Measurements from ENCODE around the gene IKBKG. TPM values are rescaled to one million over a fixed set of nuclear protein-coding genes. Genes with fewer than 3 reads are reported as not detected.

IKBKG gene
- total and polyA plus RNA-seq, 7 donors: 11.3 to 28.8 (median 18.1) TPM

GRCh38 chrX:154505734-154506133, 41.7 kb upstream of the IKBKG start:
- Histone ChIP-seq H3K9me3 (no peaks in the 10 kb centered on the region), H3K27ac (no peak overlapping the region), H3K36me3 (ENCODE audit: insufficient read depth in 1 of 2, low read depth in 1 of 2) (peaks cover 0 to 27% of the 10 kb centered on the region in 2 donors), H3K4me3 (no peak overlapping the region), H3K27me3 (ENCODE audit: insufficient read depth in 3 of 3, low read length in 2 of 3) (no peaks in the 10 kb centered on the region), H3K4me1 (no peaks in the 10 kb centered on the region)
- intact Hi-C loops (cut with DNase I): no loop called here
- DNase-seq (no peak), ATAC-seq (no peak)
- WGBS, 3 donors: 75 to 86% (median 84%) methylated on average over 12 of the region's 12 CpGs
- TF ChIP-seq, protein P1, sequence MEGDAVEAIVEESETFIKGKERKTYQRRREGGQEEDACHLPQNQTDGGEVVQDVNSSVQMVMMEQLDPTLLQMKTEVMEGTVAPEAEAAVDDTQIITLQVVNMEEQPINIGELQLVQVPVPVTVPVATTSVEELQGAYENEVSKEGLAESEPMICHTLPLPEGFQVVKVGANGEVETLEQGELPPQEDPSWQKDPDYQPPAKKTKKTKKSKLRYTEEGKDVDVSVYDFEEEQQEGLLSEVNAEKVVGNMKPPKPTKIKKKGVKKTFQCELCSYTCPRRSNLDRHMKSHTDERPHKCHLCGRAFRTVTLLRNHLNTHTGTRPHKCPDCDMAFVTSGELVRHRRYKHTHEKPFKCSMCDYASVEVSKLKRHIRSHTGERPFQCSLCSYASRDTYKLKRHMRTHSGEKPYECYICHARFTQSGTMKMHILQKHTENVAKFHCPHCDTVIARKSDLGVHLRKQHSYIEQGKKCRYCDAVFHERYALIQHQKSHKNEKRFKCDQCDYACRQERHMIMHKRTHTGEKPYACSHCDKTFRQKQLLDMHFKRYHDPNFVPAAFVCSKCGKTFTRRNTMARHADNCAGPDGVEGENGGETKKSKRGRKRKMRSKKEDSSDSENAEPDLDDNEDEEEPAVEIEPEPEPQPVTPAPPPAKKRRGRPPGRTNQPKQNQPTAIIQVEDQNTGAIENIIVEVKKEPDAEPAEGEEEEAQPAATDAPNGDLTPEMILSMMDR (IDR thresholded peaks at IDR 0.05): no peak

- Histone ChIP-seq H3K27ac (no peak overlapping the region), H3K4me1 (no peaks in the 10 kb centered on the region), H3K27me3 (ENCODE audit: insufficient read depth in 3 of 3, low read length in 2 of 3) (no peaks in the 10 kb centered on the region), H3K4me3 (no peak overlapping the region), H3K36me3 (ENCODE audit: insufficient read depth in 1 of 2, low read depth in 1 of 2) (peaks cover 0 to 27% of the 10 kb centered on the region in 2 donors), H3K9me3 (no peaks in the 10 kb centered on the region)
- 81 to 85% (median 84%) methylated on average over 18 to 37 of the region's 37 CpGs for WGBS, 3 donors
- peak in 1 of 4 donors; percentile 14 for ATAC-seq
- DNase-seq: no peak
- TF ChIP-seq, protein P1 (IDR thresholded peaks at IDR 0.05): no peak
- intact Hi-C loops (cut with DNase I): no loop called here
These were observed 40.7 kb upstream of the IKBKG start for GRCh38 chrX:154506483-154507332.

DNA sequence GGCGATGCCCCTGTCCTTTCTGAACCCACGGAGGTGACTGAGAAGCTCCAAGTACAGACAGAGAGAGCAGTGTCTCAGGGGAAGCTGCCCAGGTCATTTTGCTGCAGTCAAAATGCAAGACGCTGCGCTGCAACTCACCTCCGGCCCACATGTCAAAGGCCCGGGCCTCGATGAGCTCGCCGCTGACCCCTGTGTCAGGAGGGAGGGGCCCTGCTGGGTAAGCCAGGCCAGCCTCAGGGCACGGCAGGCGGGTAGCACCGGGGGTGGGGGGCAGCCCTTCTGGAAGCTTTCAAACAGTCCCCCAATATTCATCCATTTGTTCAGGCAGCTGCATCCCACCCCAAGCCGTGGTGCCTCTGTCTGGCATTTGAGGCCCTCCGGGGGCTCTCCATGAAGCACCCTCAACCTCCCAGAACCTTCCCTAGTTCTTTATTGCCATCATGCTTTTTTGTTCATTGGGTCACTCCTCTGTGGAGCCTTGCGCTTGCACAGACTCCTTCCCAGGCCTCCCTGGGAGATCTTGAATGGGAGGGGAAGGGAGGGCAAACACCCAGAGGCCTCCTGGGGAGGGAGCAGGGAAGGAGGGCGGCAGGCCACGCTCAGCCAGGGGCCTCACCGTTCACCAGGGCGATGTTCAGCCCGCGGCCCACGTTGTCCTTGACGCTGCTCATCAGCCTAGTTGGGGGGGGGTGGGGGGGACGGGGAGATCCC, 39.6 kb upstream of the IKBKG start:
- no peak overlapping the region for H3K27ac ChIP-seq
- ATAC-seq (no peak), DNase-seq (no peak)
- peaks cover 0 to 27% of the 10 kb centered on the region in 2 donors for H3K36me3 ChIP-seq (ENCODE audit: insufficient read depth in 1 of 2, low read depth in 1 of 2)
- 76 to 86% (median 80%) methylated on average over 10 to 24 of the region's 24 CpGs for WGBS, 3 donors
- H3K4me3 ChIP-seq: no peak overlapping the region
- no peaks in the 10 kb centered on the region for H3K4me1 ChIP-seq
- TF ChIP-seq, protein P1 (IDR thresholded peaks at IDR 0.05): no peak
- no peaks in the 10 kb centered on the region for H3K9me3 ChIP-seq
- no peaks in the 10 kb centered on the region for H3K27me3 ChIP-seq (ENCODE audit: insufficient read depth in 3 of 3, low read length in 2 of 3)
- intact Hi-C loops (cut with DNase I): no loop called here

DNA sequence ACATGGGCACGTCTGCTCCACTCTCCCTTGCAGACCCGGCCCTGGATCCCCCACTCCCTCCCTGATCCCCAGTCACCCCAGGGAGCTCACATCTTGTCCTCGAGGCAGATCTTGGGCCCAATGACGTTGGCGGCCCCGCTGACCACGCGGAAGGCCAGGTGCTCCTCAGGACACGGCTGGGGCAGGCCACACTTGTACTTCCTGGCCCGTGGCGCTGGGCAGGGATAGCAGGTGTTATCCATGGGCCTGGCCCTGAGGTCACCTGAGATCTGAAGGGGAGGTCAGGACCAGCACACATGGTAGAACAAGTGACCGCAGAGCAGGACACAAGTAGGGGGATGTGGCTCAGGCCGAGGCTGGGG, 39.1 kb upstream of the IKBKG start:
- ATAC-seq (no peak), DNase-seq (no peak)
- Histone ChIP-seq H3K4me3 (no peak overlapping the region), H3K27me3 (ENCODE audit: insufficient read depth in 3 of 3, low read length in 2 of 3) (no peaks in the 10 kb centered on the region), H3K36me3 (ENCODE audit: insufficient read depth in 1 of 2, low read depth in 1 of 2) (peaks cover 0 to 27% of the 10 kb centered on the region in 2 donors), H3K27ac (no peak overlapping the region), H3K9me3 (no peaks in the 10 kb centered on the region), H3K4me1 (no peaks in the 10 kb centered on the region)
- 82 to 91% (median 86%) methylated on average over 9 to 13 of the region's 13 CpGs for WGBS, 3 donors
- TF ChIP-seq, protein P1 (IDR thresholded peaks at IDR 0.05): no peak
- intact Hi-C loops (cut with DNase I): no loop called here
